Transverse colon (tissue), 4 donors: ENCODE results near the gene PPP4R2. TPM values are rescaled to one million over a fixed set of nuclear protein-coding genes. Genes with fewer than 3 reads are reported as not detected.
A peak's percentile ranks its signal among the peaks of the same experiment; 100 is the strongest.

Experiments used
- DNase-seq: peaks from one replicate; pipeline ENCODE4 v3.0.0-alpha.2; 2019
- H3K27ac ChIP-seq, 4 donors: fragments of 200-600 bp; sonication (generic); 2 replicates each; pipeline ENCODE4 v1.5.1; 2016 to 2018; ENCODE audit warnings: inconsistent platforms in 4 of 4
- H3K27me3 ChIP-seq: fragments of 200-600 bp; sonication (generic); 2 replicates; pipeline ENCODE4 v1.5.1; 2017; ENCODE audit warnings: inconsistent platforms
- H3K36me3 ChIP-seq, 4 donors: fragments of 200-600 bp; sonication (generic); 2 replicates each; pipeline ENCODE4 v1.5.1; 2017 to 2019; ENCODE audit warnings: inconsistent platforms in 4 of 4
- H3K4me1 ChIP-seq, 4 donors: fragments of 200-600 bp; sonication (generic); 2 replicates each; pipeline ENCODE4 v1.5.1; 2017 to 2020; ENCODE audit warnings: inconsistent platforms in 4 of 4
- H3K4me3 ChIP-seq, 4 donors: fragments of 200-600 bp; sonication (generic); 1 replicate in 1 of 4; 2 replicates in 3 of 4; pipeline versions ENCODE4 v1.5.1 to v1.6.1; 2017 to 2019; ENCODE audit warnings: inconsistent platforms in 4 of 4
- H3K9me3 ChIP-seq, 2 donors: fragments of 200-600 bp; sonication (generic); 2 replicates each; pipeline ENCODE4 v1.5.1; 2017 to 2019; ENCODE audit warnings: inconsistent platforms in 2 of 2
- EP300 ChIP-seq: sonication (generic); formaldehyde crosslinking; IDR thresholded peaks from one replicate; pipeline ENCODE4 v1.6.1; 2017; ENCODE audit warnings: antibody characterized with exemption, low read depth
- POLR2A ChIP-seq: fragments of 450-650 bp; IDR thresholded peaks from one replicate; pipeline ENCODE4 v1.6.1; 2016; ENCODE audit warnings: antibody characterized with exemption, mild to moderate bottlenecking, moderate library complexity
- POLR2AphosphoS5 ChIP-seq, 3 donors: sonication (generic); formaldehyde crosslinking; IDR thresholded peaks; one replicate each; pipeline ENCODE4 v1.6.1; 2016; ENCODE audit warnings: antibody characterized with exemption in 3 of 3
- WGBS, 2 donors: methylation state at CpG; one replicate each; pipeline ENCODE4 v1.1.5; 2018; ENCODE audit warnings: low coverage in 1 of 2; 5-methylcytosine and 5-hydroxymethylcytosine counted together
- in situ Hi-C, 4 donors: fragments of 200-750 bp; cut with MboI; loops; one replicate each; pipeline versions ENCODE4 v1.15.0 to v1.15.1; 2017; ENCODE audit warnings: low sequenced_read_pairs in 3 of 4, low pct_ligation_motif_present in 1 of 4, low pct_unique_long_range_greater_than_20kb in 1 of 4
- intact Hi-C: fragments of 100-400 bp; cut with DNase I; formaldehyde crosslinking; loops from one replicate; pipeline ENCODE4 v1.15.1; 2023; ENCODE audit warnings: low total_unique reads
- total RNA-seq, 4 donors: library from RNA; depleted of rRNA; stranded (reverse); fragments of >200 nt; gene quantifications; one replicate each; pipeline ENCODE4 v1.1.0, GENCODE V29; 2016
- TF ChIP-seq, protein P1 (sequence below), 5 experiments: fragments of 200-600 bp in 3 of 5; fragments of 450-650 bp in 2 of 5; sonication (generic) in 3 of 5; IDR thresholded peaks; 1 replicate in 2 of 5; 2 replicates in 3 of 5; pipeline ENCODE4 v1.5.1; 2016 to 2017; ENCODE audit warnings: antibody characterized with exemption in 5 of 5, inconsistent platforms in 3 of 5, mild to moderate bottlenecking in 2 of 5, moderate library complexity in 1 of 5

The PPP4R2 gene
- total RNA-seq, 4 donors from 2014 or later, result 14.5 to 55.6 (median 36.9) TPM

DNA sequence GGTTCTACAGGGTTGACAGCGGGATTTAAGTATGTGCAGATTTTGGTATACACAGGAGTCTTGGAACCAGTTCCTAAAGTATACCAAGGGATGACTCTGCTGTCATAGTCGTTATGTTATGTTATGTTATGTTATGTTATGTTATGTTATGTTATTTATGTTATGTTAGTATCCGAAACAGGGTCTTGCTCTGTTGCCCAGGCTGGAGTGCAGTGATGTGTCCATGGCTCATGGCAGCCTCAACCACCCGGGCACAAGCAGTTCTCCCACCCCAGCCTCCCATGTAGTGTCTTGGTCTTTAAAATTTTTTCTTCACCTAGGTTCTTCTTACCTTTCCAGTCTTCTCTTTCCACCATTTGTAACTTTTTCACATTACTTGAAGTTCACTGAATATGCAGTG is 21.7 kb downstream of the PPP4R2 start:
- TF ChIP-seq POLR2A, result no peak
- no peak for TF ChIP-seq EP300
- TF ChIP-seq POLR2AphosphoS5 (IDR thresholded peaks at IDR 0.05), result no peak
- TF ChIP-seq, protein P1, sequence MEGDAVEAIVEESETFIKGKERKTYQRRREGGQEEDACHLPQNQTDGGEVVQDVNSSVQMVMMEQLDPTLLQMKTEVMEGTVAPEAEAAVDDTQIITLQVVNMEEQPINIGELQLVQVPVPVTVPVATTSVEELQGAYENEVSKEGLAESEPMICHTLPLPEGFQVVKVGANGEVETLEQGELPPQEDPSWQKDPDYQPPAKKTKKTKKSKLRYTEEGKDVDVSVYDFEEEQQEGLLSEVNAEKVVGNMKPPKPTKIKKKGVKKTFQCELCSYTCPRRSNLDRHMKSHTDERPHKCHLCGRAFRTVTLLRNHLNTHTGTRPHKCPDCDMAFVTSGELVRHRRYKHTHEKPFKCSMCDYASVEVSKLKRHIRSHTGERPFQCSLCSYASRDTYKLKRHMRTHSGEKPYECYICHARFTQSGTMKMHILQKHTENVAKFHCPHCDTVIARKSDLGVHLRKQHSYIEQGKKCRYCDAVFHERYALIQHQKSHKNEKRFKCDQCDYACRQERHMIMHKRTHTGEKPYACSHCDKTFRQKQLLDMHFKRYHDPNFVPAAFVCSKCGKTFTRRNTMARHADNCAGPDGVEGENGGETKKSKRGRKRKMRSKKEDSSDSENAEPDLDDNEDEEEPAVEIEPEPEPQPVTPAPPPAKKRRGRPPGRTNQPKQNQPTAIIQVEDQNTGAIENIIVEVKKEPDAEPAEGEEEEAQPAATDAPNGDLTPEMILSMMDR (IDR thresholded peaks at IDR 0.05), result no peak
- WGBS, 2 donors, result 83 to 88% methylated on average over 4 of the region's 4 CpGs
- intact Hi-C loops, result no loop called here
- in situ Hi-C loops, result no loop called here
- DNase-seq, result no peak
- Histone ChIP-seq H3K27me3 (no peaks in the 10 kb centered on the region), H3K9me3 (no peaks in the 10 kb centered on the region), H3K36me3 (no peaks in the 10 kb centered on the region), H3K27ac (no peak overlapping the region), H3K4me3 (no peak overlapping the region), H3K4me1 (peaks cover 11 to 55% (median 22%) of the 10 kb centered on the region in 4 donors)

GRCh38 chr3:73018790-73019441 is 22.3 kb downstream of the PPP4R2 start:
- no peaks in the 10 kb centered on the region for H3K36me3 ChIP-seq
- 67 to 90% methylated on average over 5 of the region's 5 CpGs for WGBS, 2 donors
- intact Hi-C loops (no loop called here), in situ Hi-C loops (no loop called here)
- TF ChIP-seq POLR2AphosphoS5 (IDR thresholded peaks at IDR 0.05) (no peak), POLR2A (no peak)
- no peak overlapping the region for H3K4me3 ChIP-seq
- no peaks in the 10 kb centered on the region for H3K27me3 ChIP-seq
- no peak overlapping the region for H3K27ac ChIP-seq
- H3K4me1 ChIP-seq, result peaks cover 13 to 53% (median 24%) of the 10 kb centered on the region in 4 donors
- no peaks in the 10 kb centered on the region for H3K9me3 ChIP-seq
- DNase-seq, result no peak

DNA sequence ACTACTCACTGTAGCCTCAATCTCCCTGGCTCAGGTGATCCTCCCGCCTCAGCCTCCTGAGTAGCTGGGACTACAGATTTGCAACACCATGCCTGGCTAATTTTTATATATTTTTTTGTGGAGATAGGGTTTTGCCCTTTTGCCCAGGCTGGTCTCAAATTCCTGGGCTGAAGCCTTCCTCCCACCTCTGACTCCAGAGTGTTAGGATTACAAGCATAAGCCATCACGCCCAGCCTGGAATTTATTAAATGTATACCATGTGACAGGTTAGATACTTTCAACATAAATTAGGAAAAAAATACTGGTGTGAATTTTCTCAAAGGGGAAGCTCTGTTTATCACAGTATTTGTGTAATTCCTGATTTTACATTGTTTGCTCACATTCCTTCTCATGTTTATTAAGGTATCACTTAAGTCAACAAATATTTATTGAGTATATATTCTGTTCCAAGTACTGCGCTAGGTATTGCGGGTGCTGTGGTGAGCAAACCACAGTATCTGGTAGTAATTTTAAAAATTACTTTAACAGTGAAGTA is 24.8 kb downstream of the PPP4R2 start:
- Histone ChIP-seq H3K36me3 (no peaks in the 10 kb centered on the region), H3K27ac (no peak overlapping the region), H3K9me3 (no peaks in the 10 kb centered on the region), H3K27me3 (no peaks in the 10 kb centered on the region), H3K4me1 (peaks cover 17 to 72% (median 45%) of the 10 kb centered on the region in 4 donors), H3K4me3 (no peak overlapping the region)
- intact Hi-C loops (no loop called here), in situ Hi-C loops (no loop called here)
- TF ChIP-seq, protein P1 (IDR thresholded peaks at IDR 0.05), result no peak
- TF ChIP-seq EP300, result no peak
- no peak for TF ChIP-seq POLR2A
- no peak for TF ChIP-seq POLR2AphosphoS5 (IDR thresholded peaks at IDR 0.05)
- WGBS, 2 donors, result 58 to 62% methylated on average over 4 of the region's 4 CpGs
- DNase-seq, result no peak

GRCh38 chr3:73024836-73025235 is 28.2 kb downstream of the PPP4R2 start:
- in situ Hi-C loops (no loop called here), intact Hi-C loops (no loop called here)
- H3K9me3 ChIP-seq, result no peaks in the 10 kb centered on the region
- no peak for DNase-seq
- no peak for TF ChIP-seq POLR2A
- TF ChIP-seq, protein P1 (IDR thresholded peaks at IDR 0.05), result no peak
- TF ChIP-seq EP300, result no peak
- no peak for TF ChIP-seq POLR2AphosphoS5 (IDR thresholded peaks at IDR 0.05)
- no peaks in the 10 kb centered on the region for H3K27me3 ChIP-seq
- H3K4me3 ChIP-seq, result no peak overlapping the region
- peaks cover 16 to 90% (median 58%) of the 10 kb centered on the region in 4 donors for H3K4me1 ChIP-seq
- no peaks in the 10 kb centered on the region for H3K36me3 ChIP-seq
- peak overlapping the region in 3 of 4 donors; percentile 34 to 48 (median 40) for H3K27ac ChIP-seq
